Motor neuron (in vitro differentiated cells): ENCODE data around the gene CASP4. TPM values are rescaled to one million over a fixed set of nuclear protein-coding genes. Genes with fewer than 3 reads are reported as not detected.

ENCODE experiments used
- ATAC-seq, 8 experiments: fragments of 200-7000 bp; cut with Tn5 transposase; replicated peaks in 6 of 8; 2 replicates each; pipeline ENCODE4 v1.8.0; 2021; ENCODE audit warnings: mild to moderate bottlenecking in 8 of 8, moderate library complexity in 8 of 8
- H3K27ac ChIP-seq, 2 donors: fragments of 250-450 bp; sonication (Bioruptor Pico); 2 replicates each; pipeline ENCODE4 v1.9.0; 2021; ENCODE audit warnings: antibody characterized with exemption in 2 of 2, mild to moderate bottlenecking in 2 of 2, moderate library complexity in 1 of 2
- H3K4me1 ChIP-seq, 2 donors: fragments of 250-450 bp; sonication (Bioruptor Pico); replicated peaks in 1 of 2; 2 replicates each; pipeline ENCODE4 v1.6.1; 2021; ENCODE audit warnings: antibody characterized with exemption in 2 of 2, mild to moderate bottlenecking in 2 of 2, moderate library complexity in 1 of 2
- H3K4me3 ChIP-seq, 5 donors: fragments of 250-450 bp; sonication (Bioruptor Pico); 2 replicates each; pipeline ENCODE4 v1.9.0; 2021; ENCODE audit warnings: antibody characterized with exemption in 5 of 5, mild to moderate bottlenecking in 5 of 5, moderate library complexity in 4 of 5
- WGBS, 10 experiments: fragments of 450-650 bp; shearing (Covaris generic); methylation state at CpG; one replicate each; pipeline ENCODE4 v1.0.0; 2022; 5-methylcytosine and 5-hydroxymethylcytosine counted together
- in situ Hi-C, 9 experiments: fragments of 400-800 bp; cut with MboI; loops; one replicate each; pipeline ENCODE4 v1.15.0; 2021; ENCODE audit warnings: low sequenced_read_pairs in 9 of 9, low pct_unique_long_range_greater_than_20kb in 2 of 9; ENCODE audit not compliant: unreplicated experiment in 9 of 9
- total RNA-seq, 8 experiments: library from RNA; unstranded; fragments of 300-600 nt; gene quantifications; 2 replicates each; pipeline versions ENCODE4 v1.2.3 to v1.2.4, GENCODE V29; 2022

CASP4 gene
- total RNA-seq, 8 experiments from 2014 or later, result 0.18 to 104 (median 8.6) TPM; not detected in 1

DNA sequence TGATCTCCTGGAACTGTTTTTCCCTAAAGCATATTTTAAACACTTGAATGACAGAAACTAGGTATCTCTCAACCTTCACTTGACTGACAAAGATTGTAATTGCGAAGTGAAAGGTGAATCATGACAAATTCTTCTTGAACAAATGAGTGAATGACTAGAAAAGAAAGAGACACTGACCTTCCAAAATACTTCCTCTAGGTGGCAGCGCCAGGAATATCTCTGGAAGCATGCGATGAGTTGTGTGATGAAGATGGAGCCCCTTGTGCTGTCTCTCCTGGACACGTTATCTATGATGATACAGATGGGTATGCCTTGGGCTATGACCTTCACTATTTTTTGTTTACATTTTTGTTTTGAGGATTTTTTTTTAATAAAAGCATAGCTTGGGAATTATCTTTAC, 63.1 kb downstream of the CASP4 start:
- in situ Hi-C loops, result no loop called here
- Histone ChIP-seq H3K4me3 (no peak overlapping the region), H3K4me1 (no peaks in the 10 kb centered on the region), H3K27ac (no peak overlapping the region)
- no peak for ATAC-seq
- 24 to 100% (median 88%) methylated on average over 2 to 4 of the region's 4 CpGs; no CpG with 5 or more reads in 1 of the 10 experiments for WGBS, 10 experiments

DNA sequence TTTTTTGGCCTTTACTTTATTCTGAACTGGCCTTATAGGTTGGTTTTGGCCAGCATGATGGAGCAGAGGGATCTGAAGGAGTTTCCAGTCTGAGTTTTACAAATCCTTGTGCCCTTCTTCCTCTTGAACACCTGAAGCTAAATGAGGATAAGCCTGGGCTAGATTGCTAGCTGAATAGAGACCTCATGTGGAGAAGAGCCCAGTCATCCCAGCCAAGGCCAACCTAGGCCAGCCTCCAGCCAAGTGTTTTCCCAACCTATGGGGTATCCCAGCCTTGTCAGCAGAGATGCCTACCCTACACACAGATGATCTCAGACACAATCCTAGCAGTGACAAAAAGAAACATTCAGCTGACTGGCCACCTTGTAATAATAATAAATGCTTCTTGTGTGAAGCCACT, 69.1 kb downstream of the CASP4 start:
- Histone ChIP-seq H3K4me1 (no peaks in the 10 kb centered on the region), H3K4me3 (no peak overlapping the region), H3K27ac (no peak overlapping the region)
- in situ Hi-C loops, result no loop called here
- ATAC-seq, result no peak

DNA sequence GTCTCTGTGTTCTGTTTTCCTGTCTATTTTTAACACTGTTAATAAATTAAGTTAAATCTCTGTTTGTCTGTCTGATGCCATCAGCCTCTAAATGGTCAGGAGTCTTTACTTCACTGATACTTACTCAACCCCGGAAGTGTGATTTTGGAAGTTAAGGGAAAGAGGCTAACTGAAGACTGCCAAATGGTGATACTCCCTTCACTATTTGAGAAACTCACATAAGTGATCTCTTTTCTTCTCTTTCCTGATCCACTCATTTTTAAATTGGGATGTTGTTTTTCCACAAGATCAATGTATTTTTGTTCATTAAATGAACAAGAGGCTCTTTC, 69.7 kb downstream of the CASP4 start:
- H3K4me1 ChIP-seq, result no peaks in the 10 kb centered on the region
- H3K4me3 ChIP-seq, result no peak overlapping the region
- ATAC-seq, result no peak
- no peak overlapping the region for H3K27ac ChIP-seq
- in situ Hi-C loops, result no loop called here
- WGBS, 10 experiments, result 0 to 91% (median 57%) methylated on average over 1 of the region's 1 CpG; no CpG with 5 or more reads in 4 of the 10 experiments

DNA sequence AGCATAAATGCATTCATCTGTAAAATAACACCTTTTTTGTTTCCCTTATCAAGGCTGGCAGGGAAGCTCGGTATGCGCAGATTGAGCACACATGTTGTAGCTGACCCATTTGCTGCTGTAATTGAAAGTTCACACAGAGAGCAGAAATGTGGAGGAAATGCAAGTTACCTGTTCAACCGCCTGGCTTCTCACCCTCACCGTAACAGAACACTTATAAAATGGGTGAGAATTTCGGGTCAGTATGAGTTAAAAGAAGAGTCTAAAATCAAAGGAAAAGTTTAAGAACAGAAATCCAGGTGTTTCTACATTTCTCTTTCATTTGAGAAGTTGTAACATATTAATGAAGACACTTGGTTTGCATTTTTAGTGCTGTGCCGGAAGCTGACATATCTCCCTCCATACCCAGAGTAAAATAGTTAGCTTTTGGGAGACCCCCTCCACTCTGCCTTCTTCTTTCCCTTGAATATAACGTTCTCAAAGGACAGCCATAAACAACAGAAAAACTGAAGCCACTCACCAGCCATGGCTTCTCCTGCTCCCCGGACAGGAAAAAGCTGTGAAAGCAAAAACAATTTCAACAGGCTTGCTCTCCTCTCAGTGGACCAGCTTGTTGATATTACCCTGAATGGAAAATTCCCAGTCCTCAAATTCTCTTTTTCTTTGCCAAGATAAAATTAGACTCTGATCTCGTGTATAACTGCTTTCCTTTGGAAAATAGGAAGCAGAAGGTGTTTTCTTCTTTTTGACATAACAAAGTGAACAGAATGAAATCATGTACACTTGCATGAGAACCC, 70.3 kb downstream of the CASP4 start, which contains the start of gene CASP12:
CASP12 (minus strand) TSS at position 570 of the 794 bp plus-strand sequence.
- peak in 2 of 8 experiments; percentile 18 to 25 for ATAC-seq
- in situ Hi-C loops, result no loop called here
- Histone ChIP-seq H3K4me3 (no peak within 1 kb of the TSS), H3K4me1 (no peaks in the 10 kb centered on the region), H3K27ac (no peak within 1 kb of the TSS)
- WGBS, 10 experiments, result 0 to 82% (median 32%) methylated on average over 1 to 9 of the region's 9 CpGs

DNA sequence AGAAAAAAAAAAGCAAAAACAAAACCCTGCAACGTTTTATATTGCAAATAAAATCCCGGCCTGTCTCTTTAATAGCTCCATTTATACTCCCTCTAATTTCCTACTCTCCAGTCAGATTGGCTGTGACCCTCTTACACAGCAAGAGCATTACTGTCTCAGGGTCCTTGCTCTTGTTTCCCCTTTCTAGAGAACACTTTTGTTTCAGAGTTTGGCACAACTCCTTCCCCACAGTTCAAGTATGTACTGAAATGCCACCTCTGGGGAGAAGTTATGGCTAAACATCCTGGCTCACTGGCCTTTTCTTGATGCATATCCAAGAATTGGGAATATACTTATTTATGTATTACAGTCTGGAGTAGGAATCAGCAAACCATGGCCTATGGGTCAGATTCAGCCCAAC, 72.7 kb downstream of the CASP4 start:
- 13 to 75% (median 46%) methylated on average over 1 to 2 of the region's 2 CpGs for WGBS, 10 experiments
- H3K27ac ChIP-seq, result no peak overlapping the region
- no peak overlapping the region for H3K4me3 ChIP-seq
- in situ Hi-C loops, result no loop called here
- no peak for ATAC-seq
- H3K4me1 ChIP-seq, result no peaks in the 10 kb centered on the region

DNA sequence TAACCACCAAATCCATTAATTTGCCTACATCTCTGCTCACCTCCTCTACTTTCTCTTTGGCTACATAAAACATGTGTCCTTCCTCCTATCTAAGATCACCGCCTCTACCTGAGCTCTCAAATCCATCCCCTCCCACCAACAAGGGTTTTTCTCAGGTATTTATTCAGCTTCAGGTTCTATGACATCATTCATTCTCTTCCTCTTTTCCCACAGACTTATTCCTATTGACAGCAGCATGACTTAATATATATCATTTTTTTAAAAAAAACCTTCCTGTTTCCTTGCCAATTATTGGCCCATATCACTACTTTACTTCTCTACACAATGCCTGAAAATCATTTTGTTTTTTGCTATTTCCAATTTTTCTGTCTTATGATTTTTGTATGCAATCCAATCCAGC, 74.5 kb downstream of the CASP4 start:
- no peak for ATAC-seq

More for the DNA sequence above, 74.5 kb downstream of the CASP4 start:
- WGBS, 10 experiments, result 90 to 100% (median 100%) methylated on average over 1 of the region's 1 CpG; no CpG with 5 or more reads in 2 of the 10 experiments
- Histone ChIP-seq H3K4me1 (no peaks in the 10 kb centered on the region), H3K27ac (no peak overlapping the region), H3K4me3 (no peak overlapping the region)
- in situ Hi-C loops, result no loop called here

Other genes with a start within 250 kb of the CASP4 start
- under 1 TPM in 1 of 8 experiments, not detected in 7; 0.43 TPM for gene CASP12, start 70.1 kb downstream of the CASP4 start, total RNA-seq
- not detected for gene CASP5, start 54.6 kb upstream of the CASP4 start, total RNA-seq
- 100 to 1,000 TPM in 1 of 8 experiments, 10 to 100 TPM in 3, under 1 TPM in 2, not detected in 2; 0.27 to 127 (median 31.3) TPM for gene CASP1, start 66.6 kb upstream of the CASP4 start, total RNA-seq
- gene CARD16, start 76.8 kb upstream of the CASP4 start, total RNA-seq, result 10 to 100 TPM in 4 of 8 experiments, 1 to 10 TPM in 2, under 1 TPM in 2; 0.71 to 46.5 (median 7.6) TPM
- gene CARD18, start 171.2 kb upstream of the CASP4 start, total RNA-seq, result not detected